ENCODE measurements around the gene DNMT3B.
A peak's percentile ranks its signal among the peaks of the same experiment; 100 is the strongest.

The DNMT3B gene

GRCh38 chr20:32731882-32732266, 30.3 kb upstream of the DNMT3B start:
- TF ChIP-seq ZC3H10 (CRISPR knock-in tag; IDR thresholded peaks at IDR 0.05) (no peak), PATZ1 (CRISPR knock-in tag; IDR thresholded peaks at IDR 0.05; ENCODE audit: borderline replicate concordance) (no peak), BACH2 (CRISPR knock-in tag; IDR thresholded peaks at IDR 0.05; ENCODE audit: borderline replicate concordance) (no peak), ESRRG (CRISPR knock-in tag; IDR thresholded peaks at IDR 0.05) (no peak), ARNTL (CRISPR knock-in tag; IDR thresholded peaks at IDR 0.05; ENCODE audit: borderline replicate concordance, low read depth) (no peak), TCF4 (CRISPR knock-in tag; IDR thresholded peaks at IDR 0.05; ENCODE audit: borderline replicate concordance) (no peak), ZNF8 (CRISPR knock-in tag; IDR thresholded peaks at IDR 0.05) (no peak), SNAI2 (CRISPR knock-in tag; IDR thresholded peaks at IDR 0.05) (no peak), ZFP3 (CRISPR knock-in tag; IDR thresholded peaks at IDR 0.05) (no peak), ZFP30 (CRISPR knock-in tag; IDR thresholded peaks at IDR 0.05) (no peak), TSHZ2 (CRISPR knock-in tag; IDR thresholded peaks at IDR 0.05) (no peak), ISL1 (CRISPR knock-in tag; IDR thresholded peaks at IDR 0.05) (no peak), POU6F1 (CRISPR knock-in tag; IDR thresholded peaks at IDR 0.05; ENCODE audit: borderline replicate concordance, low read depth) (no peak), OSR1 (CRISPR knock-in tag; IDR thresholded peaks at IDR 0.05) (no peak), CSRNP3 (CRISPR knock-in tag; IDR thresholded peaks at IDR 0.05) (no peak), ZNF565 (CRISPR knock-in tag; conservative IDR thresholded peaks at IDR 0.05; ENCODE audit: low read depth) (no peak), PPARA (CRISPR knock-in tag; IDR thresholded peaks at IDR 0.05; ENCODE audit: borderline replicate concordance) (no peak), TOX (CRISPR knock-in tag; IDR thresholded peaks at IDR 0.05; ENCODE audit: borderline replicate concordance) (no peak)
- TF ChIP-seq, protein P1, sequence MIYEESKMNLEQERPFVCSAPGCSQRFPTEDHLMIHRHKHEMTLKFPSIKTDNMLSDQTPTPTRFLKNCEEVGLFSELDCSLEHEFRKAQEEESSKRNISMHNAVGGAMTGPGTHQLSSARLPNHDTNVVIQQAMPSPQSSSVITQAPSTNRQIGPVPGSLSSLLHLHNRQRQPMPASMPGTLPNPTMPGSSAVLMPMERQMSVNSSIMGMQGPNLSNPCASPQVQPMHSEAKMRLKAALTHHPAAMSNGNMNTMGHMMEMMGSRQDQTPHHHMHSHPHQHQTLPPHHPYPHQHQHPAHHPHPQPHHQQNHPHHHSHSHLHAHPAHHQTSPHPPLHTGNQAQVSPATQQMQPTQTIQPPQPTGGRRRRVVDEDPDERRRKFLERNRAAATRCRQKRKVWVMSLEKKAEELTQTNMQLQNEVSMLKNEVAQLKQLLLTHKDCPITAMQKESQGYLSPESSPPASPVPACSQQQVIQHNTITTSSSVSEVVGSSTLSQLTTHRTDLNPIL (CRISPR knock-in tag; IDR thresholded peaks at IDR 0.05; ENCODE audit: low read depth): no peak
- ATAC-seq: no peak

GRCh38 chr20:32737371-32738223, 24.6 kb upstream of the DNMT3B start:
- ATAC-seq: peak; percentile 71
- TF ChIP-seq GLIS3 (CRISPR knock-in tag; IDR thresholded peaks at IDR 0.05): no peak
- TF ChIP-seq RARB (CRISPR knock-in tag; IDR thresholded peaks at IDR 0.05): no peak
- no peak for TF ChIP-seq PATZ1 (CRISPR knock-in tag; IDR thresholded peaks at IDR 0.05; ENCODE audit: borderline replicate concordance)
- TF ChIP-seq ZNF565 (CRISPR knock-in tag; conservative IDR thresholded peaks at IDR 0.05; ENCODE audit: low read depth): no peak
- TF ChIP-seq OSR1 (CRISPR knock-in tag; IDR thresholded peaks at IDR 0.05): no peak
- no peak for TF ChIP-seq BACH2 (CRISPR knock-in tag; IDR thresholded peaks at IDR 0.05; ENCODE audit: borderline replicate concordance)
- TF ChIP-seq POU6F1 (CRISPR knock-in tag; IDR thresholded peaks at IDR 0.05; ENCODE audit: borderline replicate concordance, low read depth): no peak
